Tibial nerve (tissue), 4 donors: ENCODE measurements around the gene ATOH8. TPM values are rescaled to one million over a fixed set of nuclear protein-coding genes. Genes with fewer than 3 reads are reported as not detected.

Source experiments
- DNase-seq, 2 donors: peaks; one replicate each; pipeline ENCODE4 v3.0.0-alpha.2; 2019; ENCODE audit warnings: low spot score in 2 of 2
- H3K27ac ChIP-seq, 4 donors: fragments of 200-600 bp; sonication (generic) in 3 of 4; one replicate each; pipeline ENCODE4 v1.5.1; 2017 to 2019; ENCODE audit warnings: mild to moderate bottlenecking in 1 of 4
- H3K27me3 ChIP-seq, 2 donors: fragments of 200-600 bp; sonication (generic) in 1 of 2; one replicate each; pipeline versions ENCODE4 v1.5.1 to v1.6.0; 2017 to 2019
- H3K36me3 ChIP-seq, 3 donors: fragments of 200-600 bp; sonication (generic); one replicate each; pipeline ENCODE4 v1.5.1; 2018 to 2019
- H3K4me1 ChIP-seq, 4 donors: fragments of 200-600 bp; sonication (generic) in 3 of 4; one replicate each; pipeline ENCODE4 v1.5.1; 2017 to 2019
- H3K4me3 ChIP-seq, 4 donors: fragments of 200-600 bp; sonication (generic) in 3 of 4; one replicate each; pipeline ENCODE4 v1.5.1; 2017 to 2019; ENCODE audit warnings: mild to moderate bottlenecking in 1 of 4, moderate library complexity in 1 of 4
- H3K9me3 ChIP-seq, 4 donors: fragments of 200-600 bp; sonication (generic) in 3 of 4; one replicate each; pipeline ENCODE4 v1.5.1; 2017 to 2019
- EP300 ChIP-seq, 2 donors: sonication (generic); formaldehyde crosslinking; IDR thresholded peaks; one replicate each; pipeline ENCODE4 v1.6.1; 2017; ENCODE audit warnings: antibody characterized with exemption in 2 of 2, mild to moderate bottlenecking in 1 of 2
- POLR2A ChIP-seq, 2 donors: fragments of 450-650 bp; IDR thresholded peaks; one replicate each; pipeline ENCODE4 v1.6.1; 2017; ENCODE audit warnings: antibody characterized with exemption in 2 of 2, mild to moderate bottlenecking in 2 of 2, moderate library complexity in 2 of 2
- WGBS, 2 donors: methylation state at CpG; one replicate each; pipeline ENCODE4 v1.1.5; 2018; 5-methylcytosine and 5-hydroxymethylcytosine counted together
- total RNA-seq, 4 donors: library from RNA; depleted of rRNA; stranded (reverse); fragments of >200 nt; gene quantifications; one replicate each; pipeline ENCODE4 v1.1.0, GENCODE V29; 2016
- TF ChIP-seq, protein P1 (sequence below), 5 experiments: fragments of 200-600 bp in 3 of 5; fragments of 450-650 bp in 2 of 5; sonication (generic) in 3 of 5; IDR thresholded peaks; one replicate each; pipeline ENCODE4 v1.5.1; 2016 to 2019; ENCODE audit warnings: antibody characterized with exemption in 5 of 5, mild to moderate bottlenecking in 3 of 5, moderate library complexity in 2 of 5

Gene ATOH8
- total RNA-seq, 4 donors from 2014 or later = 98.0 to 170 (median 119) TPM

GRCh38 chr2:85800586-85800985 lies 46.8 kb downstream of the ATOH8 start:
- no peak for TF ChIP-seq POLR2A (IDR thresholded peaks at IDR 0.05)
- peaks cover 0 to 32% (median 0%) of the 10 kb centered on the region in 3 donors for H3K36me3 ChIP-seq
- H3K27ac ChIP-seq = no peak overlapping the region
- DNase-seq = no peak
- 86 to 88% methylated on average over 3 of the region's 3 CpGs for WGBS, 2 donors
- H3K4me3 ChIP-seq = no peak overlapping the region
- no peaks in the 10 kb centered on the region for H3K27me3 ChIP-seq
- H3K4me1 ChIP-seq = peaks cover 0 to 31% (median 19%) of the 10 kb centered on the region in 4 donors
- H3K9me3 ChIP-seq = peaks cover 0 to 15% (median 0%) of the 10 kb centered on the region in 4 donors

- DNase-seq = no peak
- Histone ChIP-seq H3K27me3 (no peaks in the 10 kb centered on the region), H3K9me3 (peaks cover 0 to 15% (median 0%) of the 10 kb centered on the region in 4 donors), H3K36me3 (peaks cover 0 to 32% (median 0%) of the 10 kb centered on the region in 3 donors), H3K4me1 (peaks cover 0 to 18% (median 6%) of the 10 kb centered on the region in 4 donors), H3K4me3 (no peak overlapping the region), H3K27ac (no peak overlapping the region)
- TF ChIP-seq, protein P1, sequence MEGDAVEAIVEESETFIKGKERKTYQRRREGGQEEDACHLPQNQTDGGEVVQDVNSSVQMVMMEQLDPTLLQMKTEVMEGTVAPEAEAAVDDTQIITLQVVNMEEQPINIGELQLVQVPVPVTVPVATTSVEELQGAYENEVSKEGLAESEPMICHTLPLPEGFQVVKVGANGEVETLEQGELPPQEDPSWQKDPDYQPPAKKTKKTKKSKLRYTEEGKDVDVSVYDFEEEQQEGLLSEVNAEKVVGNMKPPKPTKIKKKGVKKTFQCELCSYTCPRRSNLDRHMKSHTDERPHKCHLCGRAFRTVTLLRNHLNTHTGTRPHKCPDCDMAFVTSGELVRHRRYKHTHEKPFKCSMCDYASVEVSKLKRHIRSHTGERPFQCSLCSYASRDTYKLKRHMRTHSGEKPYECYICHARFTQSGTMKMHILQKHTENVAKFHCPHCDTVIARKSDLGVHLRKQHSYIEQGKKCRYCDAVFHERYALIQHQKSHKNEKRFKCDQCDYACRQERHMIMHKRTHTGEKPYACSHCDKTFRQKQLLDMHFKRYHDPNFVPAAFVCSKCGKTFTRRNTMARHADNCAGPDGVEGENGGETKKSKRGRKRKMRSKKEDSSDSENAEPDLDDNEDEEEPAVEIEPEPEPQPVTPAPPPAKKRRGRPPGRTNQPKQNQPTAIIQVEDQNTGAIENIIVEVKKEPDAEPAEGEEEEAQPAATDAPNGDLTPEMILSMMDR (IDR thresholded peaks at IDR 0.05) = no peak
- no peak for TF ChIP-seq EP300 (IDR thresholded peaks at IDR 0.05)
- no peak for TF ChIP-seq POLR2A (IDR thresholded peaks at IDR 0.05)
- WGBS, 2 donors = 91 to 94% methylated on average over 5 of the region's 5 CpGs
Measured at GRCh38 chr2:85801871-85802270, 48.1 kb downstream of the ATOH8 start.

GRCh38 chr2:85802354-85803103 lies 48.7 kb downstream of the ATOH8 start:
- WGBS, 2 donors = 78 to 81% methylated on average over 9 of the region's 9 CpGs
- DNase-seq = no peak

DNA sequence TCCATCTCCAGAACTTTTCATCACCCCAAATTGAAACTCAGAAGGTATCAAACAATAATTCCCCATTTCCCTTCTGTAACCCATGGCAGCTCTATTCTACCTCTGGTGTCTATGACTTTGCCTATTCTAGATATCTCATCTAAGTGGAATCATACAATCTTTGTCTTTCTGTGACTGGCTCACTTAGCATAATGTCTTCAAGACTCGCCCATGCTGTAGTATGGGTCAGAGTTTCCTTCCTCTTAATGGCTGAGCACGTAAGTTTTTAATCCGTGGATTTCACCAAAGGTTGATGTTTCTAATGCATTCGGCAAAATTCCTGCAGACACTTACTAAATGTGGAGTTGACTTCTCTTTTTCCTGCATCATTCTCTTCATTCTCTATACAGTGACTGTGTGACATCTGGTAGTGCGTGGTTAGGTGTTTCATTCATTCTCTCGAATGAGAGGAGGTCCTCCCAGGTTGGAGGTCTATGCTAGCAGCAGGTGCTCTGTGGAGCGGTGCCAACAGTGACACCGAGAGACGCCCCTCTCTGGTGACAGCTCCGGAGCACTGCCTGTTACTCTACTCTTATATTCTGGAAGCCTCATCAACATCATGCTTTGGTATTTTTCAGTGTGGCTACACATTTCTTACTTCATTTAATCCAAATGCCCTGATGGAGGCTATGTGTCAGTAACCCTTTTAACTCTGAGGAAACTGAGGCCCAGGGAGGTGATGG lies 50.1 kb downstream of the ATOH8 start:
- Histone ChIP-seq H3K36me3 (peaks cover 0 to 32% (median 0%) of the 10 kb centered on the region in 3 donors), H3K4me3 (no peak overlapping the region), H3K27ac (no peak overlapping the region), H3K27me3 (no peaks in the 10 kb centered on the region), H3K9me3 (peaks cover 0 to 15% (median 0%) of the 10 kb centered on the region in 4 donors), H3K4me1 (no peaks in the 10 kb centered on the region)
- TF ChIP-seq, protein P1 (IDR thresholded peaks at IDR 0.05) = no peak
- TF ChIP-seq POLR2A (IDR thresholded peaks at IDR 0.05) (no peak), EP300 (IDR thresholded peaks at IDR 0.05) (no peak)
- WGBS, 2 donors = 90% methylated on average over 10 of the region's 10 CpGs
- no peak for DNase-seq

More at GRCh38 chr2:85802354-85803103, 48.7 kb downstream of the ATOH8 start:
- peaks cover 0 to 32% (median 0%) of the 10 kb centered on the region in 3 donors for H3K36me3 ChIP-seq
- no peaks in the 10 kb centered on the region for H3K27me3 ChIP-seq
- no peak overlapping the region for H3K27ac ChIP-seq
- H3K4me3 ChIP-seq = no peak overlapping the region
- peaks cover 0 to 11% (median under 1%) of the 10 kb centered on the region in 4 donors for H3K4me1 ChIP-seq
- H3K9me3 ChIP-seq = peaks cover 0 to 15% (median 0%) of the 10 kb centered on the region in 4 donors
- TF ChIP-seq POLR2A (IDR thresholded peaks at IDR 0.05) = no peak
- TF ChIP-seq, protein P1 (IDR thresholded peaks at IDR 0.05) = no peak
- no peak for TF ChIP-seq EP300 (IDR thresholded peaks at IDR 0.05)

DNA sequence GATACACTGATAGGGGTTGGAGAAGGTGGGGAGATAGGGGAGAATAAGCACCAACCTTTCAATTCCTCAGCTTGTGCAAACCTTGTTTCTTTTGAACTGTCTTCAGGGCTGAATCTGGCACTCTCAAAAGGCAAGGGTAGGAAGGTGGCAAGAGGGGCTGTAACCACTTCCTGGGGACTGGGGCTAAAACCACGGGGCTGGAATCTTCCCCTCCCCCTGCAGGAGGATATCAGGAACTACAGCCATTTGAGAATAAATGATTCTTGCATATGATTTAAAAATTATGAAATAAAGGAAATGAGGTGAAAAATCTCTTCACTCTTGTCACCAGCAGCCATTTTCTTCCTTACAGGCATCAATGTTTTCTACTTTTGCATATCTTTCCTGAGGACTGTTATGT lies 50.8 kb downstream of the ATOH8 start:
- Histone ChIP-seq H3K27me3 (no peaks in the 10 kb centered on the region), H3K27ac (no peak overlapping the region), H3K9me3 (peaks cover 0 to 15% (median 0%) of the 10 kb centered on the region in 4 donors), H3K36me3 (peaks cover 0 to 28% (median 0%) of the 10 kb centered on the region in 3 donors), H3K4me1 (no peaks in the 10 kb centered on the region), H3K4me3 (no peak overlapping the region)
- WGBS, 2 donors = 0% methylated on average over 1 of the region's 1 CpG
- no peak for DNase-seq
- TF ChIP-seq EP300 (IDR thresholded peaks at IDR 0.05) = no peak
- TF ChIP-seq POLR2A (IDR thresholded peaks at IDR 0.05) = no peak
- TF ChIP-seq, protein P1 (IDR thresholded peaks at IDR 0.05) = peak; percentile 34 to 65 (median 57)
